HCT116 (cell line): ENCODE data around the gene GUCY2D.

Experiments
- ATF3 ChIP-seq: IDR thresholded peaks from 2 replicates; pipeline ENCODE4 v1.6.1; 2012
- CEBPB ChIP-seq: IDR thresholded peaks from 2 replicates; pipeline ENCODE4 v1.6.1; 2012; ENCODE audit warnings: low read depth
- CTCF ChIP-seq, 3 experiments: fragments of 200-600 bp in 1 of 3; sonication (generic) in 1 of 3; IDR thresholded peaks in 2 of 3; conservative IDR thresholded peaks in 1 of 3; 2 replicates each; pipeline ENCODE4 v1.5.1; 2012 to 2017; ENCODE audit warnings: low read depth in 2 of 3, low read length in 2 of 3, antibody characterized with exemption in 1 of 3, borderline replicate concordance in 1 of 3, control low read depth in 1 of 3, mild to moderate bottlenecking in 1 of 3, mixed read lengths in 1 of 3, mixed run types in 1 of 3, moderate library complexity in 1 of 3; ENCODE audit not compliant: insufficient read depth in 1 of 3
- EGR1 ChIP-seq: IDR thresholded peaks from 2 replicates; pipeline ENCODE4 v1.6.1; 2012; ENCODE audit warnings: low read depth
- EZH2 ChIP-seq: fragments of 200-600 bp; sonication (generic); IDR thresholded peaks from 2 replicates; pipeline ENCODE4 v1.6.1; 2017; ENCODE audit warnings: antibody characterized with exemption, mixed run types
- EZH2phosphoT487 ChIP-seq: fragments of 200-600 bp; IDR thresholded peaks from 2 replicates; pipeline ENCODE4 v1.6.1; 2018; ENCODE audit warnings: antibody characterized with exemption, borderline replicate concordance
- POLR2AphosphoS5 ChIP-seq: IDR thresholded peaks from 2 replicates; pipeline ENCODE4 v1.6.1; 2011; ENCODE audit warnings: mild to moderate bottlenecking, low read depth, low read length, moderate library complexity
- ZNF274 ChIP-seq: fragments of 200-500 bp; sonication (Bioruptor generic); IDR thresholded peaks from 2 replicates; pipeline ENCODE4 v1.6.1; 2014; ENCODE audit warnings: mild to moderate bottlenecking, low read depth, low read length, inconsistent platforms

GRCh38 chr17:7989781-7990655 lies 12.4 kb upstream of the GUCY2D start:
- no peak for TF ChIP-seq CEBPB
- peak; percentile 38; the same call in 1 of the 2 replicates for TF ChIP-seq EGR1
- peak; percentile 74 for TF ChIP-seq POLR2AphosphoS5
- TF ChIP-seq CTCF (IDR thresholded peaks at IDR 0.05 in 2 of 3, conservative IDR thresholded peaks at IDR 0.05 in 1 of 3; ENCODE audit: borderline replicate concordance in 1 of 3, insufficient read depth in 1 of 3, low read depth in 2 of 3, low read length in 2 of 3), result peak; percentile 83 to 94 (median 90)
- TF ChIP-seq ZNF274, result no peak
- TF ChIP-seq EZH2phosphoT487, result no peak
- TF ChIP-seq EZH2, result no peak
- no peak for TF ChIP-seq ATF3
